Esophagus squamous epithelium (tissue), 5 donors: ENCODE results near the gene ANKRD11. TPM values are rescaled to one million over a fixed set of nuclear protein-coding genes. Genes with fewer than 3 reads are reported as not detected.
"Not testable (repeated sequence)": the region's sequence is repeated elsewhere in the genome, so short reads cannot be mapped to it uniquely, and the experiment has no call there.

Experiments
- DNase-seq: peaks from one replicate; lab custom pipeline; 2025; lab: John Stamatoyannopoulos, UW
- H3K27ac ChIP-seq, 4 donors: fragments of 200-600 bp; sonication (generic); one replicate each; pipeline ENCODE4 v1.5.1; 2016 to 2019; ENCODE audit warnings: mild to moderate bottlenecking in 1 of 4
- H3K27me3 ChIP-seq, 4 donors: fragments of 200-600 bp; sonication (generic); 1 replicate in 3 of 4; 2 replicates in 1 of 4; pipeline versions ENCODE4 v1.5.1 to v1.6.0; 2017 to 2021; ENCODE audit warnings: antibody characterized with exemption in 1 of 4
- H3K36me3 ChIP-seq, 3 donors: fragments of 200-600 bp; sonication (generic); one replicate each; pipeline ENCODE4 v1.5.1; 2016 to 2019
- H3K4me1 ChIP-seq, 3 donors: fragments of 200-600 bp; sonication (generic); one replicate each; pipeline ENCODE4 v1.5.1; 2017 to 2019
- H3K4me3 ChIP-seq, 4 donors: fragments of 200-600 bp; sonication (generic); 1 replicate in 3 of 4; 2 replicates in 1 of 4; pipeline ENCODE4 v1.5.1; 2016 to 2019; ENCODE audit warnings: mild to moderate bottlenecking in 2 of 4, moderate library complexity in 1 of 4
- H3K9me3 ChIP-seq, 3 donors: fragments of 200-600 bp; sonication (generic); one replicate each; pipeline ENCODE4 v1.5.1; 2016 to 2019
- POLR2A ChIP-seq, 4 donors: fragments of 450-650 bp; IDR thresholded peaks; one replicate each; pipeline ENCODE4 v1.6.1; 2017; ENCODE audit warnings: antibody characterized with exemption in 4 of 4, mild to moderate bottlenecking in 4 of 4, moderate library complexity in 3 of 4
- WGBS, 2 donors: methylation state at CpG; one replicate each; pipeline ENCODE4 v1.1.5; 2018; 5-methylcytosine and 5-hydroxymethylcytosine counted together
- intact Hi-C: fragments of 100-400 bp; cut with DNase I; formaldehyde crosslinking; loops from one replicate; pipeline ENCODE4 v1.15.0; 2022
- total RNA-seq, 4 donors: library from RNA; depleted of rRNA; stranded (reverse); fragments of >200 nt; gene quantifications; one replicate each; pipeline ENCODE4 v1.1.0, GENCODE V29; 2016
- TF ChIP-seq, protein P1 (sequence below), 6 experiments: fragments of 450-650 bp in 4 of 6; fragments of 200-600 bp in 2 of 6; sonication (generic) in 2 of 6; IDR thresholded peaks; one replicate each; pipeline ENCODE4 v1.5.1; 2016 to 2019; ENCODE audit warnings: antibody characterized with exemption in 6 of 6, mild to moderate bottlenecking in 4 of 6, moderate library complexity in 4 of 6
- donor health status: DM: yes; HTN: yes; CAD: no.

The ANKRD11 gene
- total RNA-seq, 4 donors from 2014 or later, result 51.0 to 72.7 (median 66.9) TPM

DNA sequence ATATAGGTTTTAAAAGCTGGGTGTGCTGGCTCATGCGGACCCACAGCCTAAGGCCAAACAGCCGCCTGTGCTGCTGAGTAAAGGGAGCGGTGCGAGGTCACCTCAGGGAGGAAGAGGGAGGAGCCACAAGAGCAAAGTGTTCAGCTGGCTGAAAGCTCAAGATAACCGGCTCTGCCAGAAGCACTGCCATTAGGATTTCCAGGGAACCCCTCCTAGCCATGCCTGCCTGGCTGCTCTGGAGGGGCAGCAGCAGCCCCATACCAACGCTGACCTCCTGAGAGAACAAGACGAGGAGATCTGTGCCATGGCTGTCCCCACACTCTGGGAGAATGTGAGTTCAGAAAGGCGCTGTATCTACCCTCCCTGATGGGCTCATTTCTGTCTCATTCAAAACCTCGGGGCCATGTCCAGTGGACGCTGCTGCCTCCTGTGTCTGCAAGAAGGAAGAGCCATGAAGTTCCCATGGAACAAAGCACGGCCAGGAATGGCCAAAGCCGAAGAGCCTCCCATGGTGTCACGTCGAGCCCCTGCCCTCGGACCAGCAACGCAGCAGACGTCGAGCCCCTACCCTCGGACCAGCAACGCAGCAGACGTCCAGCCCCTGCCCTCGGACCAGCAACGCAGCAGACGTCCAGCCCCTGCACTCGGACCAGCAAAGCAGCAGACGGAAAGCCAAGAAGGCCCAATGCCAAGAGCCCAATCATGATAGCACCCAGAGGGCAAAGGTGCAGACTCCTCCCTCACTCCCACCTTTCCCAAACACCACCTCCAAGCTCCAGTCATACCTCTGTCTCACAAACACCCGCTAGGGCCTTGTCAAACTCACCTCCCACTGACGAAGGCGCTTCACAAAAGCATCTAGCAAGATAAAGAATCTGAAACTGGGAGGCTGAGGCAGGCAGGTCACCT is 107.0 kb downstream of the ANKRD11 start:
- Histone ChIP-seq H3K27ac (peak overlapping the region; percentile 76 to 87 (median 82)), H3K4me1 (peaks cover 55 to 100% (median 72%) of the 10 kb centered on the region in 3 donors)

DNA sequence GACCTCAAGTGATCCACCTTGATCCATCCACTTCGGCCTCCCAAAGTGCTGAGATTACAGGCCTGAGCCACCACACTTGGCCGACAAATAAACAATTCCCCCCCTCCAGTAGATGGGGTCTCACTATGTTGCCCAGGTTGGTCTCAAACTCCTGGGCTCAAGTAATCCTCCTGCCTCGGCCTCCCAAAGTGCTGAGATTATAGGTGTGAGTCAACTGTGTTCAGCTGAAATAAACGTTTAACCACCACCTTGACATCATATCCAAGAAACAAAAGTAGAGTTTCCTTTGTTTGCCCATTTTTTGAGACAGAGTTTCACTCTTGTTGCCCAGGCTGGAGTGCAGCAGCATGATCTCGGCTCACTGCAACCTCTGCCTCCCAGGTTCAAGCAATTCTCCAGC is 107.8 kb downstream of the ANKRD11 start:
- peaks cover 55 to 100% (median 74%) of the 10 kb centered on the region in 3 donors for H3K4me1 ChIP-seq
- 57 to 63% methylated on average over 4 to 5 of the region's 5 CpGs for WGBS, 2 donors

More for the DNA sequence above, 107.0 kb downstream of the ANKRD11 start:
- H3K27me3 ChIP-seq, result no peaks in the 10 kb centered on the region
- intact Hi-C loops, result no loop called here
- no peaks in the 10 kb centered on the region for H3K9me3 ChIP-seq
- H3K36me3 ChIP-seq, result no peaks in the 10 kb centered on the region
- TF ChIP-seq, protein P1, sequence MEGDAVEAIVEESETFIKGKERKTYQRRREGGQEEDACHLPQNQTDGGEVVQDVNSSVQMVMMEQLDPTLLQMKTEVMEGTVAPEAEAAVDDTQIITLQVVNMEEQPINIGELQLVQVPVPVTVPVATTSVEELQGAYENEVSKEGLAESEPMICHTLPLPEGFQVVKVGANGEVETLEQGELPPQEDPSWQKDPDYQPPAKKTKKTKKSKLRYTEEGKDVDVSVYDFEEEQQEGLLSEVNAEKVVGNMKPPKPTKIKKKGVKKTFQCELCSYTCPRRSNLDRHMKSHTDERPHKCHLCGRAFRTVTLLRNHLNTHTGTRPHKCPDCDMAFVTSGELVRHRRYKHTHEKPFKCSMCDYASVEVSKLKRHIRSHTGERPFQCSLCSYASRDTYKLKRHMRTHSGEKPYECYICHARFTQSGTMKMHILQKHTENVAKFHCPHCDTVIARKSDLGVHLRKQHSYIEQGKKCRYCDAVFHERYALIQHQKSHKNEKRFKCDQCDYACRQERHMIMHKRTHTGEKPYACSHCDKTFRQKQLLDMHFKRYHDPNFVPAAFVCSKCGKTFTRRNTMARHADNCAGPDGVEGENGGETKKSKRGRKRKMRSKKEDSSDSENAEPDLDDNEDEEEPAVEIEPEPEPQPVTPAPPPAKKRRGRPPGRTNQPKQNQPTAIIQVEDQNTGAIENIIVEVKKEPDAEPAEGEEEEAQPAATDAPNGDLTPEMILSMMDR (IDR thresholded peaks at IDR 0.05), result no peak
- TF ChIP-seq POLR2A (IDR thresholded peaks at IDR 0.05), result no peak
- no peak for DNase-seq
- peak overlapping the region in 1 of 4 donors; percentile 7 for H3K4me3 ChIP-seq
- 49 to 50% methylated on average over 8 to 13 of the region's 29 CpGs for WGBS, 2 donors

GRCh38 chr16:89381788-89382187 is 108.6 kb downstream of the ANKRD11 start:
- peaks cover 52 to 100% (median 71%) of the 10 kb centered on the region in 3 donors for H3K4me1 ChIP-seq
- peak overlapping the region; percentile 31 to 87 (median 82) for H3K27ac ChIP-seq
- no peaks in the 10 kb centered on the region for H3K9me3 ChIP-seq
- no peak for DNase-seq
- H3K27me3 ChIP-seq, result no peaks in the 10 kb centered on the region
- TF ChIP-seq POLR2A (IDR thresholded peaks at IDR 0.05), result no peak
- TF ChIP-seq, protein P1 (IDR thresholded peaks at IDR 0.05), result no peak
- no peak overlapping the region for H3K4me3 ChIP-seq
- 67 to 69% methylated on average over 13 to 14 of the region's 14 CpGs for WGBS, 2 donors
- intact Hi-C loops, result no loop called here
- H3K36me3 ChIP-seq, result no peaks in the 10 kb centered on the region

More for the DNA sequence above, 107.8 kb downstream of the ANKRD11 start:
- H3K4me3 ChIP-seq, H3K36me3 ChIP-seq, intact Hi-C loops, H3K9me3 ChIP-seq, H3K27me3 ChIP-seq, DNase-seq: not testable (repeated sequence)
- peak overlapping the region; percentile 76 to 87 (median 82) for H3K27ac ChIP-seq

DNA sequence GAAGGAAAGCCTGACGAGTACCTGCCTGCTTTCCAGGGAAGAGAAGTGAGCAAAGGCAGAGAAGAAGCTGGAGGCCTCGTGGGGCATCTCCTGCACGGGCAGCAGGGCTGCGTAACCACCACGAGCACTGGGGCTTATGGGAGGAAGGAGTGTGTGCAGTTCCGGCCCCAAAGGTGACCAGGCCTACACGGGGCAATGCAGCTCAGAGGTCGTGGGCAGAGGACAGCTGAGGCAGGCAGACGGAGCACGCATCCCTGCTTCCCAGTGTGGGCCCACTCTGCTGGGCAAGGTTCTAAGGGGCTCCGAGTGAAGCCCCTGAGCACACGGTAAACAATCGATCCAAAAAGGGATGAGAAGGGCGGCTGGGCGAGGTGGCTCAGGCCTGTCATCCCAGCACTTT is 109.7 kb downstream of the ANKRD11 start:
- intact Hi-C loops, result no loop called here
- Histone ChIP-seq H3K4me1 (peaks cover 44 to 97% (median 69%) of the 10 kb centered on the region in 3 donors), H3K4me3 (no peak overlapping the region), H3K27me3 (no peaks in the 10 kb centered on the region), H3K9me3 (peaks cover 0 to 7% (median 0%) of the 10 kb centered on the region in 3 donors), H3K36me3 (no peaks in the 10 kb centered on the region), H3K27ac (peak overlapping the region in 3 of 4 donors; percentile 18 to 87 (median 87))
- DNase-seq, result no peak
- 67 to 69% methylated on average over 10 to 15 of the region's 15 CpGs for WGBS, 2 donors
- TF ChIP-seq, protein P1 (IDR thresholded peaks at IDR 0.05), result no peak
- TF ChIP-seq POLR2A (IDR thresholded peaks at IDR 0.05), result no peak

GRCh38 chr16:89378947-89379771 is 111.2 kb downstream of the ANKRD11 start:
- WGBS, 2 donors, result 41% methylated on average over 15 to 24 of the region's 29 CpGs
- intact Hi-C loops, result no loop called here
- Histone ChIP-seq H3K4me3 (peak overlapping the region in 1 of 4 donors; percentile 22), H3K9me3 (peaks cover 0 to 7% (median 0%) of the 10 kb centered on the region in 3 donors), H3K4me1 (peaks cover 40 to 95% (median 64%) of the 10 kb centered on the region in 3 donors), H3K27ac (peak overlapping the region; percentile 56 to 87 (median 80)), H3K36me3 (no peaks in the 10 kb centered on the region), H3K27me3 (no peaks in the 10 kb centered on the region)
- no peak for DNase-seq
- TF ChIP-seq POLR2A (IDR thresholded peaks at IDR 0.05), result no peak
- TF ChIP-seq, protein P1 (IDR thresholded peaks at IDR 0.05), result peak in 1 of 6 experiments; percentile 29
